HG02943 (cell line): ENCODE measurements around the gene PPFIBP1.
"Not testable (repeated sequence)": the region's sequence is repeated elsewhere in the genome, so short reads cannot be mapped to it uniquely, and the experiment has no call there.

Experiments used
- ATAC-seq: cut with Tn5 transposase; IDR thresholded peaks from one replicate; pipeline ENCODE4 v1.9.1; 2021; ENCODE audit warnings: mild to moderate bottlenecking, low read depth, moderate library complexity; ENCODE audit not compliant: unreplicated experiment

PPFIBP1 gene

GRCh38 chr12:27693403-27693802, 169.4 kb downstream of the PPFIBP1 start:
- ATAC-seq: no peak

DNA sequence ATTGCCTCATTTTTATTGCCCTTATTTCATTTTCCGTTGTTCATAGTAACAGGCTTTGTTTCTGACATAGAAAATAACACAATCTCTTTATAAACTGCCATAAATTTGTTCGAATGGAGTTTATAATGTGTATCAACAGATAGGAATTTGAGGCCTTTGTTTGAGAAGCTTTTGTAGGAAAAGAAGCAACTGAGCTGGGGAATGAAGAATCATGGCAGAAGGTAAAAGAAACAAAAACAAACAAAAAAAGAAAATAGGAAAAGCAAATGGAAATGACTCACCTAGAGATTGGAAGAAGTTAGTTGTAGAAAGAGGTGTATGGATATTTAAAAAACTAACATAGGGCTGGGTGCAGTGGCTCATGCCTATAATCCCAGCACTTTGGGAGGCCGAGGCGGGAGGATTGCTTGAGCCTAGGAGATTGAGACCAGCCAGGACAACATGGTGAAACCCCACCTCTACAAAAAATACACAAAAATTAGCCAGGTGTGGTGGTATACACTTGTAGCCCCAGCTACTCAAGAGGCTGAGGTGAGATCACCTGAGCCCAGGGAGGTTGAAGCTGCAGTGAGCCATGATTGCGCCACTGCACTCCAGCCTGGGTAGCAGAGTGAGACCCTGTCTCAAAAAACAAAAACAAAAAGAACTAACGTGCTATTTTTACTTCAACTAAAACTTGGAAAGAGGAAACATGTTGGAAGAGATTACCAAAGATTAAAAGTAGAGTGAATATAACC, 171.7 kb downstream of the PPFIBP1 start:
- no peak for ATAC-seq

DNA sequence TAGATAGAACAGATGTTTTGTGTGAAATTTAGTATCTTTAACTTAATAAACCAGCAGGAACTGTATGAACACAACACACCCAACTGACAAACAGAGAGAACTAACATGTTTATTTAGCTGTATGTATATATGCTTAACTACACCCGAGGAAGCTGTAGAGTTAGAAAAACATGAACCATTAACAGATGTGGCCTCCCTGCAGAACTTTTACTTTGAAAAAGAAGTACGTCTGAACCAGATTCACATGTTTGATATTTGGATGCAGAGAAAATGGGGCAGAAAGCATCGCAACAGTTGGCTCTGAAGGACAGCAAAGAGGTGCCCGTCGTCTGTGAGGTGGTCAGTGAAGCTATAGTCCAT, 172.3 kb downstream of the PPFIBP1 start, which contains the start of gene REP15:
TSS of gene REP15 (plus strand) at position 155 of the 360 bp plus-strand sequence. CDS start at position 271, 116 bp downstream.
- no peak for ATAC-seq

- no peak for ATAC-seq
Observed at GRCh38 chr12:27696864-27697564, 173.0 kb downstream of the PPFIBP1 start.

- ATAC-seq: peak; percentile 72
Observed at GRCh38 chr12:27703720-27704452, 179.9 kb downstream of the PPFIBP1 start.

DNA sequence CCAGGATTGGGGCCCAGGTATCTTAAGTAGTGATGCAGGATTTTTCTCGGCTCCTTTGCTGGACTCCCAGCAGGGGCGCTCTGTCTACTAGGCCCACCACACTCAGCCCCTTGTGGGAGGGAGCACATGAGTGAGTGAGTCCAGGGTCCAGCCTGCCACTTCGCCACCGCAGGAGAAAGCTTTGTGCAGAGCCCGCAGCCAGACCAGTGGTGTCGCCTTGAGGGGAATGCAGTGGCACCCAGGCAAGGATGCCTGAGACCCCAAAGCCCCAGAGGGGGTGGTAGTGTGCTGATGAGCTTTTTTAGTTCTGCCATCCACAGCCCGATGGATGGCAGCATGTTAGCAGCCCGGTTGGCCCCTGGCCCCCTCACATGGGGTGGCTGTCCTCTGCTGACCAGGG, 181.3 kb downstream of the PPFIBP1 start:
- ATAC-seq: no peak

DNA sequence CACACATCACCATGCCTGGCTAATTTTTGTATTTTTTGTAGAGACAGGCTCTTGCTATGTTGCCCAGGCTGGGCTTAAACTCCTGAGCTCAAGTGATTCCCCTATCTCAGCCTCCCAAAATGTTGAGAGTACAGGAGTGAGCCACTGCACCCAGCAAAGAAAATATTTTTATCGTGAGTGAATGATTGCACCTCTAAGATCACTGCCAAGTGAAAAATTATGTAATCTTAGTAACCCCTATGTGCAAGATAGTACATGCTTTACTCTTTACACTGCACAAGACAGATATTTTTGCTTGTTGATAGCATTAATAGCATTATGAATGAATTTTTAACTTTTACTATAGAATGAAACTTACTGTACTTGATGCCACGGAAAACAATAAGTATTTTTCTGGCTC, 183.2 kb downstream of the PPFIBP1 start:
- no peak for ATAC-seq

DNA sequence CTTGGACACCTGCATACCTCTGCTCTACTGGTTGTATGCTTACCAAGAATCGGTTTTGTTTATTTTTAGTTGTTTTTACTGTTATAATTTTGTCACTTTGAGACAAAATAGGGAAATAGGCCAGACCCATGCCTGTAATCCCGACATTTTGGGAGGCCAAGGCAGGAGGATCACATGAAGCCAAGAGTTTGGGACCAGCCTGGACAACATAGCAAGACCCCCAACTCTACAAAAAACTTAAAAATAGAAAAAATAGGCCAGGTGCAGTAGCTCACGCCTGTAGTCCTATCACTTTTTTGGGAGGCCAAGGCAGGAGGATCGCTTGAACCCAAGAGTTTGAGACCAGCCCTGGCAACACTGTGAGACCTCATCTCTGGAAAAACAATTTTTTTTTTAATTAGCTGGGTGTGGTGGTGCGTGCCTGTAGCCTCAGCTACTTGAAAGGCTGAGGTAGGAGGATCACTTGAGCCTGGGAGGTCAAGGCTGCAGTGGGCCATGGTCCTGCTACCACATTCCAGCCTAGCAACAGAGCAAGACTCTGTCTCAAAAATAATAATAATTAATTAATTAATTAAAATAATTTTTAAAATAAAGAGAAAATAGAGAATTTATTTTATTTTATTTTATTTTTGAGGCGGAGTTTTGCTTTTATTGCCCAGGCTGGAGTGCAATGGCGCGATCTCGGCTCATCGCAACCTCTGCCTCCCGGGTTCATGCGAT, 185.4 kb downstream of the PPFIBP1 start:
- ATAC-seq: no peak

GRCh38 chr12:27709932-27710591, 186.1 kb downstream of the PPFIBP1 start:
- peak; percentile 44 for ATAC-seq

DNA sequence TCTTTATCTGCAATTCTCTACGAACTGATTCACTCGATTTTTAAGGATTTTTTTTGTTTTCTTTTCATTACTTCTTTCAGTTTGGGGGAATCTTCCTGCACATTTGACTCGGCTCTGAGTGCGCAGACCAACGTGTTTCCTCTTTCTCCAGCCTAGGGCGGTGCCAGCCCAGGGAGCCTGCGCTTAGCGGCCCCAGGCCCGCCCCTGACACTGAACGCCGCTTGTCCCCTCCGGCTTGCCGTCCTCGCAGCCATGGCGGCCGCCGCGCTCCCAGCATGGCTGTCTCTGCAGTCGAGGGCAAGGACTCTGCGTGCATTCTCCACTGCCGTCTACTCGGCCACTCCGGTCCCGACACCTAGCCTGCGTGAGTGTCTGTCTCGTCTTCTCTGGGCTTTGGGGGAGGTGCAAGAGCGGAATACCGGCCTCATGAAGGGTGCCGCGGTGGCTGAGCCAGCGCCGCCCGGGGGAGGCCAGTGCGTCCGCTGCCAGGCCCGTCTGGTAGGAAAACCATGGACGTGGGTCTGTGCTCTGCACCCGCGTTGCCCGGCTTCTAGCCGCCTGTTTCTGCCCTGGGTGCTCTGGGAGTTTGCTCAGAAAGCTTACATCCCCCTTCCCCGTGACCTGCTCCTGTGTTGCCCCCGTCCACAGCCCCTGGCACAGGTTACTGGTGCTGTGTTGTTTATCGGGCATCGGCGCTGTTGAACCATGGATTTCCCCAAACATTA, 186.7 kb downstream of the PPFIBP1 start, which contains the start of gene MRPS35:
TSS of gene MRPS35 (plus strand) at position 241 of the 725 bp plus-strand sequence. CDS start at position 253, 12 bp downstream.
- peak; percentile 97 for ATAC-seq

- no peak for ATAC-seq
Observed at GRCh38 chr12:27711317-27711682, 187.3 kb downstream of the PPFIBP1 start.

GRCh38 chr12:27711967-27712366, 188.0 kb downstream of the PPFIBP1 start:
- no peak for ATAC-seq

DNA sequence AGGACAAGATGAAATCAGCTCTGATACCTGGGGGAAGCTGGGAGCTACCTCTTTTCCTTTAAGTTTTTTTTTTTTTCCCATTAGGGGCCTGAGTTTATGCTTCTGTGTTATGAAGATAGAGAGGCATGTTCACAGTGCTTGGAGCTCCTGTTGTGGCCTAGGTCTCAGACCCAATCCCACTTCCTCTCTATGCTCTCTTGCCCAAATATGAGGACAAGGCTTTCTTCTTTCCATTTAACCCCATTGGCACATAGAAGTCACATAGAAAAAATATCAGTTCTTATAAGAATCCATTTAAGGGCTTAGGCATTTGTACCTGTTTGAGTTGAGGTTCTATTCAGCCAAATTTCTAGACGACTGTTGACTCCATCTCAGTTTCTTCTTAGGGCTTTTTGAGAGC, 199.2 kb downstream of the PPFIBP1 start:
- no peak for ATAC-seq

DNA sequence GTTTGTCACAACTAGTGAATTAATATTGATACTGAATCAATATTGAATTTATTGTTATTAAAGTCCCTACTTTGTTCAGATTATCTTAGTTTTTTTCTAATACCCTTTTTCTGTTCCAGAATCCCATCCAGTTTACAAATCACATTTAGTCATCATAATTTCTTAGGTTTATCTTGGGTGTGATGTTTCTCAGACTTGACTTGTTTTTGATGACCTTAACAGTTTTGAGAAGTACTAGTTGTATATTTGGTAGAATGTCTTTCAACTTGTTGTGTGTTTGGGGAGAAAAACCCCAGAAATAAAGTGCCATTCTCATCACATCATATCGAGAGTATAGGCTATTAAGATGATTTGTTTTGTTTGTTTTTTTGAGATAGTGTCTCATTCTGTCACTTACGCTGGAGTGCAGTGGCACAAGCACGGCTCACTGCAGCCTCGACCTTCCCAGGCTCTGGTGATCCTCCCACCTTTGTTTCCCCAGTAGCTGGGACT, 206.1 kb downstream of the PPFIBP1 start:
- ATAC-seq: no peak

GRCh38 chr12:27732281-27732680, 208.3 kb downstream of the PPFIBP1 start:
- ATAC-seq: no peak

DNA sequence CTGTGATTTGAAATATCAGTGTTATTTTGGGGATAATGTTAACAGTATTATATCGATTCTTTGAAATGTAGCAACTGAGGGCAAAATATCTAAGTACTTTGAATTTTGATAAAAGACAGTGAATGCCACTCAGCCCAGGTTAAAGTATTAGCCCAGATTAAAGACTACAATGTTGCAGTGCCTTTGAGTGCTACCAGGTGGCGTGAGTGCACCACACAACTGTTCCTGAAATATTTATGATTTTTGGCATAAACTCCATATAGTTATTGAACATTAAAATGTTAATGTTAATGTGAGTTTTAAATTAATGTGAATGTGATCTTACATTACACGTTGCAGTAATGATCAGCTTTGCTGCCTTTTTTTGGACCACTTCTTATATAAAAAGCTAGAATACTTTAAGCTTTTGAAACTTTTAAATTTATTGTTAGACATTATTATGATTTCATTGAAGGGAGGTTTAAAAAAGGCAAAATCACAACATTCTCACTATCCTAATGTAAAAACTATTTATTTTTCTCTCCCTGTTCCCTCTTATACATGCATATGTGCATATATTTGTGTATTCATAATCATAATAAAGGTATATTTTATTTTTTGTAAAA, 209.1 kb downstream of the PPFIBP1 start:
- ATAC-seq: no peak

- no peak for ATAC-seq
Observed at GRCh38 chr12:27733791-27734190, 209.8 kb downstream of the PPFIBP1 start.

DNA sequence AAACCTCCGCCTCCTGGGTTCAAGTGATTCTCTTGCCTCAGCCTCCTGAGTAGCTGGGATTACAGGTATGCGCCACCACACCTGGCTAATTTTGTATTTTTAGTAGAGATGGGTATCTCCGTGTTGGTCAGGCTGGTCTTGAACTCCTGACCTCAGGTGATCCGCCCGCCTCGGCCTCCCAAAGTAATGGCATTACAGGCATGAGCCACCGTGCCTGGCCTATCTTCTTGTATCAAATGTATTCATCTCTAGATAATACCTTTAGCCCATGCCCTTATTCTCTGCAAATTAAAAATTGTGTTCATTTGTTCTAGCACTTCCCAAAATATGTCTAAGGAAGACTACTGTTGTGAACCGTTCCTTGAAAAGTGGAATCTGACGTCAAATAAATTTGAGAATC, 210.3 kb downstream of the PPFIBP1 start:
- not testable (repeated sequence) for ATAC-seq

GRCh38 chr12:27743601-27744000, 219.6 kb downstream of the PPFIBP1 start:
- ATAC-seq: no peak
